Left ventricle myocardium inferior (tissue), 1 donor: ENCODE measurements around the gene CYB561D1. TPM values are rescaled to one million over a fixed set of nuclear protein-coding genes. Genes with fewer than 3 reads are reported as not detected.

Experiments
- DNase-seq: peaks from one replicate; pipeline ENCODE4 v3.0.0-alpha.2; 2020
- H3K27ac ChIP-seq: fragments of 200-600 bp; replicated peaks from 2 replicates; pipeline ENCODE4 v1.8.0; 2021
- H3K27me3 ChIP-seq: fragments of 200-600 bp; 2 replicates; pipeline ENCODE4 v1.8.0; 2021; ENCODE audit warnings: low read depth
- H3K36me3 ChIP-seq: fragments of 200-600 bp; 2 replicates; pipeline ENCODE4 v1.8.0; 2021
- H3K4me1 ChIP-seq: fragments of 200-600 bp; 2 replicates; pipeline ENCODE4 v1.8.0; 2021
- H3K4me3 ChIP-seq: fragments of 200-600 bp; 2 replicates; pipeline ENCODE4 v1.8.0; 2021; ENCODE audit warnings: mild to moderate bottlenecking, moderate library complexity
- H3K9me3 ChIP-seq: fragments of 200-600 bp; replicated peaks from 2 replicates; pipeline ENCODE4 v1.8.0; 2021
- CTCF ChIP-seq: fragments of 200-600 bp; IDR thresholded peaks from 2 replicates; pipeline ENCODE4 v1.8.0; 2021; ENCODE audit warnings: antibody characterized with exemption, mild to moderate bottlenecking, borderline replicate concordance
- intact Hi-C: fragments of 100-400 bp; cut with micrococcal nuclease; formaldehyde crosslinking; loops from one replicate; pipeline ENCODE4 v1.11.0; 2022
- total RNA-seq: library from RNA; stranded (reverse); fragmentation: NEBNext Ultra II Directional; extraction: Animal tissue kit (Norgen Biotek cat#: 25700); gene quantifications from one replicate; pipeline ENCODE4 v1.2.1, GENCODE V29; 2021
- donor health status: DM: no; HTN: yes; CAD: no; lungs with severe emphysema.

Gene CYB561D1
- total RNA-seq, 1 donor from 2014 or later: 4.6 TPM

- H3K27me3 ChIP-seq: peaks cover 43% of the 10 kb centered on the region
- DNase-seq: no peak
- H3K36me3 ChIP-seq: no peaks in the 10 kb centered on the region
- H3K9me3 ChIP-seq: peaks cover 12% of the 10 kb centered on the region
- intact Hi-C loops: no loop called here
- no peak for TF ChIP-seq CTCF
- no peak overlapping the region for H3K27ac ChIP-seq
- no peak overlapping the region for H3K4me3 ChIP-seq
- H3K4me1 ChIP-seq: no peaks in the 10 kb centered on the region
Measured at GRCh38 chr1:109457819-109458218, 36.1 kb upstream of the CYB561D1 start.

DNA sequence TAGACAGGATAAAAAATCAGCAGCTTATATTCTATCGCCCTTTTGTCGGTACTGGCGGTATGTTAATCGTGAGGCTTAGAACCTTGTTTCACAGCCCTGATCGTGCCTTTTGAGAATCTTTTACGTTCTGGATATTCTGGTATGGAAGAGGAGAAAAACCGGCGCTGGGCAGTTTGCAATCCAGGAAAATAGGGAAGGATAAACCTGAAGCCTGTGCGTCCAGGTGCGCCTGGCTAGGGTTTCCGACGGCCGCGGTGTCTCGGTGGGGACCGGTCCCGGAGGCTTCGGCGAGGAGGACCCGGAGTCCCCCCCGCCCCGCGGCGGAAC lies 27.8 kb upstream of the CYB561D1 start:
- Histone ChIP-seq H3K27me3 (peaks cover 84% of the 10 kb centered on the region), H3K36me3 (no peaks in the 10 kb centered on the region), H3K27ac (peak overlapping the region; percentile 91), H3K9me3 (no peaks in the 10 kb centered on the region), H3K4me1 (peaks cover 35% of the 10 kb centered on the region), H3K4me3 (peak overlapping the region; percentile 84)
- intact Hi-C loops: no loop called here
- no peak for TF ChIP-seq CTCF
- DNase-seq: no peak

GRCh38 chr1:109466452-109467300 lies 27.2 kb upstream of the CYB561D1 start, which contains the start of gene SYPL2:
SYPL2 (plus strand) TSS chr1:109466546; CDS start chr1:109466844, 298 bp downstream.
- Histone ChIP-seq H3K27me3 (peaks cover 78% of the 10 kb centered on the region), H3K27ac (peak within 1 kb of the TSS; percentile 91), H3K4me1 (peaks cover 35% of the 10 kb centered on the region), H3K36me3 (no peaks in the 10 kb centered on the region), H3K4me3 (peak within 1 kb of the TSS; percentile 84), H3K9me3 (no peaks in the 10 kb centered on the region)
- intact Hi-C loops: no loop called here
- peak; percentile 15 for TF ChIP-seq CTCF
- peak; percentile 64 for DNase-seq

DNA sequence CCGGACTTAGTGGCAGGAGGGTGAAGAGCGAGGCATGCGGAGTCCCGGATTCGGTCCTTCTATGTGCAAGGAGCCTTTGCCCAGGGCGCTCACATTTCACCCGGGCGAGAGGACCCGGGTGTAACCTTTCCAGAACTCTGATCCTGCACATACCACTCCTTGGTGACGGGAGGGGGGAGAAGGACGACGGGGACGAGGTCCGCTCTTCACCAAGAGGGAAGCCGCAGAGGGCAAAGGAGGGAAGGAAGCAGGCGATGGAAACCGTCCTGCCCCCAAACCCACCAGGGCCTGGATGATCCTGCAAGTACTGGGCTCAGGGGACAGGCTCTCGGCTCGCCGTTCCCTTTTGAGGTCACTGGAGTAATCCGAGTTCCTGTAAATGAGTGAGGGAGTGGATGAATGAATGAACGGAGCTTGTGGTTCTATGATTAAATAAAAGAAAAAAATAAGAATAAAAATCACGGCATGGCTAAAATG lies 26.6 kb upstream of the CYB561D1 start:
- H3K27me3 ChIP-seq: peaks cover 76% of the 10 kb centered on the region
- no peaks in the 10 kb centered on the region for H3K36me3 ChIP-seq
- no peak for TF ChIP-seq CTCF
- peaks cover 37% of the 10 kb centered on the region for H3K4me1 ChIP-seq
- H3K4me3 ChIP-seq: peak overlapping the region; percentile 84
- intact Hi-C loops: no loop called here
- no peaks in the 10 kb centered on the region for H3K9me3 ChIP-seq
- no peak for DNase-seq
- H3K27ac ChIP-seq: peak overlapping the region; percentile 91

DNA sequence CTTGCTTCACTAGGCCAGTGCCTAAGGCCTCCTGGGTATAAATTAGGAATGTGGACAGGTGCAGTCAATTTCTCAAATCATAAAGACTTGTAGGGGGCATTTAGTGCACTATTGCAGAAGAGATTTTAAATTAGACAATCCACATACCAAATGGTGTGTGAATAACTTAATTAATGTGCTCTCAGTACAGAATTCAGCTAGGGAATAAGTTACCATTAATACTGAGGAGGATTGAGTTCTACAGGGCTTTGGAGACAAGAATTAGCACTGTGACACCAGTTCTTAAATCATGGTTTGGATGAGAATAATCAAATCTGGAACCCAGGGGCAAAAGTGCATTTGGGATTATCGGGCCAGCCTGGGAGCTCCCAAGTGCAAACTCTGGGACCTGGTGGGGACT lies 25.8 kb upstream of the CYB561D1 start:
- H3K36me3 ChIP-seq: no peaks in the 10 kb centered on the region
- H3K4me3 ChIP-seq: peak overlapping the region; percentile 84
- no peak for DNase-seq
- intact Hi-C loops: no loop called here
- TF ChIP-seq CTCF: no peak
- H3K9me3 ChIP-seq: no peaks in the 10 kb centered on the region
- H3K27me3 ChIP-seq: peaks cover 70% of the 10 kb centered on the region
- H3K4me1 ChIP-seq: peaks cover 44% of the 10 kb centered on the region
- H3K27ac ChIP-seq: peak overlapping the region; percentile 91
